ENCODE measurements around the gene LRFN3.
"Not testable (repeated sequence)": the region's sequence is repeated elsewhere in the genome, so short reads cannot be mapped to it uniquely, and the experiment has no call there.

Gene LRFN3

GRCh38 chr19:35935911-35936737 lies at the start of gene LRFN3:
Gene LRFN3 (plus strand): TSS chr19:35936374. CDS start chr19:35939426, 3,052 bp downstream.
- DNase-seq = peak; percentile 80

- no peak for DNase-seq
These were observed 49.0 kb upstream of the LRFN3 start for GRCh38 chr19:35887197-35887596.

GRCh38 chr19:35888398-35888797 lies 47.8 kb upstream of the LRFN3 start:
- DNase-seq = no peak

GRCh38 chr19:35889370-35890112 lies 46.6 kb upstream of the LRFN3 start:
- no peak for DNase-seq

- DNase-seq = no peak
These were observed 46.0 kb upstream of the LRFN3 start for GRCh38 chr19:35890113-35890650.

GRCh38 chr19:35891819-35892218 lies 44.4 kb upstream of the LRFN3 start:
- not testable (repeated sequence) for DNase-seq

GRCh38 chr19:35894342-35894741 lies 41.8 kb upstream of the LRFN3 start:
- no peak for DNase-seq

- DNase-seq = no peak
These were observed 40.1 kb upstream of the LRFN3 start for GRCh38 chr19:35895911-35896642.

- no peak for DNase-seq
These were observed 39.5 kb upstream of the LRFN3 start for GRCh38 chr19:35896643-35897040.

GRCh38 chr19:35897706-35898451 lies 38.3 kb upstream of the LRFN3 start:
- no peak for DNase-seq

- DNase-seq = no peak
These were observed 37.7 kb upstream of the LRFN3 start for GRCh38 chr19:35898499-35898809.

- peak; percentile 84 for DNase-seq
These were observed 36.5 kb upstream of the LRFN3 start for GRCh38 chr19:35899547-35900214.

GRCh38 chr19:35901055-35901644 lies 35.0 kb upstream of the LRFN3 start:
- DNase-seq = no peak

GRCh38 chr19:35901854-35902661 lies 34.1 kb upstream of the LRFN3 start, which contains the start of gene HCST:
Gene HCST (plus strand): TSS chr19:35902529. CDS start chr19:35902594, 65 bp downstream.
- DNase-seq = no peak

GRCh38 chr19:35902870-35903475 lies 33.2 kb upstream of the LRFN3 start:
- DNase-seq = no peak

- no peak for DNase-seq
These were observed 32.5 kb upstream of the LRFN3 start for GRCh38 chr19:35903550-35904179.

GRCh38 chr19:35904311-35905068 lies 31.7 kb upstream of the LRFN3 start:
- no peak for DNase-seq

- no peak for DNase-seq
These were observed 30.9 kb upstream of the LRFN3 start for GRCh38 chr19:35905178-35905727.

GRCh38 chr19:35907377-35907745 lies 28.8 kb upstream of the LRFN3 start:
- no peak for DNase-seq
